HepG2 (cell line): ENCODE results near the gene JADE3. TPM values are rescaled to one million over a fixed set of nuclear protein-coding genes. Genes with fewer than 3 reads are reported as not detected.

Experiments used
- ATAC-seq: fragments of 200-7000 bp; cut with Tn5 transposase; 3 replicates; pipeline ENCODE4 v1.9.1; 2020; ENCODE audit warnings: mild to moderate bottlenecking, moderate library complexity
- BruUV-seq: library from RNA; stranded (reverse); fragments of 400-500 nt; replicated peaks from 2 replicates; lab custom pipeline; 2021; lab: Mats Ljungman, UMichigan
- CTCF ChIA-PET: fragments of 300-600 bp; formaldehyde crosslinking; extraction: SDS; loops from one replicate; lab custom pipeline; 2021; ENCODE audit warnings: low total read pairs, inconsistent platforms, low intra/inter-chr PET ratio; lab: Yijun Ruan, JAX
- POLR2A ChIA-PET: fragments of 350-600 bp; sonication (Branson Sonifier 250); formaldehyde crosslinking; loops from one replicate; lab custom pipeline; 2020; ENCODE audit warnings: antibody characterized with exemption, inconsistent platforms; lab: Yijun Ruan, JAX
- DNase-seq: peaks from one replicate; pipeline ENCODE4 v3.0.0-alpha.2; 2015; ENCODE audit warnings: low spot score
- FAIRE-seq: peaks from 3 replicates; lab custom pipeline; 2011; peaks lifted over from hg19 to GRCh38; lab: Jason Lieb, UNC
- H2AFZ ChIP-seq: one replicate; pipeline ENCODE4 v1.6.1; 2011; ENCODE audit warnings: low read length, inconsistent platforms
- H3K27ac ChIP-seq: fragments of 300-600 bp; 3 replicates; pipeline ENCODE4 v1.8.0; 2011; ENCODE audit warnings: mixed run types, mild to moderate bottlenecking, mixed read lengths, low read length, inconsistent platforms; ENCODE audit not compliant: insufficient read depth; ENCODE audit errors: extremely low read length
- H3K27me3 ChIP-seq, 2 experiments: fragments of 200-600 bp in 1 of 2; 2 replicates in 1 of 2; 3 replicates in 1 of 2; pipeline versions ENCODE4 v1.6.0 to v1.8.0; 2011; ENCODE audit warnings: low read length in 2 of 2, mild to moderate bottlenecking in 2 of 2, moderate library complexity in 2 of 2, inconsistent platforms in 1 of 2; ENCODE audit not compliant: insufficient read depth in 2 of 2, control insufficient read depth in 1 of 2
- H3K36me3 ChIP-seq, 2 experiments: fragments of 200-600 bp in 1 of 2; replicated peaks in 1 of 2; 2 replicates in 1 of 2; 3 replicates in 1 of 2; pipeline versions ENCODE4 v1.5.1 to v1.8.0; 2011; ENCODE audit warnings: low read length in 2 of 2, inconsistent platforms in 1 of 2; ENCODE audit not compliant: insufficient read depth in 2 of 2, control insufficient read depth in 1 of 2
- H3K4me1 ChIP-seq: 2 replicates; pipeline ENCODE4 v1.5.1; 2012; ENCODE audit warnings: low read length, inconsistent platforms; ENCODE audit not compliant: insufficient read depth
- H3K4me2 ChIP-seq: 2 replicates; pipeline ENCODE4 v1.6.0; 2011; ENCODE audit warnings: low read depth, low read length, inconsistent platforms
- H3K4me3 ChIP-seq, 3 experiments: fragments of 200-600 bp in 1 of 3; sonication (generic), shearing (Covaris generic) in 1 of 3; replicated peaks in 1 of 3; 2 replicates each; pipeline ENCODE4 v1.5.1; 2011 to 2016; ENCODE audit warnings: low read length in 3 of 3, inconsistent platforms in 2 of 3, low read depth in 2 of 3, mild to moderate bottlenecking in 2 of 3, control low read depth in 1 of 3, mixed read lengths in 1 of 3; ENCODE audit not compliant: insufficient read depth in 1 of 3
- H3K79me2 ChIP-seq: one replicate; pipeline ENCODE4 v1.6.1; 2011; ENCODE audit warnings: low read length, inconsistent platforms; ENCODE audit not compliant: insufficient read depth
- H3K9ac ChIP-seq: 2 replicates; pipeline ENCODE4 v1.6.0; 2011; ENCODE audit warnings: mild to moderate bottlenecking, low read depth, low read length, inconsistent platforms; ENCODE audit not compliant: insufficient read depth
- H3K9me3 ChIP-seq: 2 replicates; pipeline ENCODE4 v1.5.1; 2012; ENCODE audit warnings: mild to moderate bottlenecking, low read length
- H4K20me1 ChIP-seq: 2 replicates; pipeline ENCODE4 v1.6.0; 2011; ENCODE audit warnings: inconsistent platforms, mild to moderate bottlenecking, low read length, moderate library complexity; ENCODE audit not compliant: insufficient read depth
- ARID4A ChIP-seq: sonication (generic); formaldehyde crosslinking; IDR thresholded peaks from 2 replicates; pipeline ENCODE4 v1.5.0; 2020; ENCODE audit warnings: mild to moderate bottlenecking, missing genetic modification reagents, borderline replicate concordance
- ELF1 ChIP-seq: sonication (generic); formaldehyde crosslinking; IDR thresholded peaks from 2 replicates; pipeline ENCODE4 v1.4.0; 2020; ENCODE audit warnings: missing genetic modification reagents
- MYC ChIP-seq: sonication (generic); formaldehyde crosslinking; IDR thresholded peaks from 2 replicates; pipeline ENCODE4 v1.9.0; 2021; ENCODE audit warnings: missing genetic modification reagents, borderline replicate concordance
- POLR2AphosphoS2 ChIP-seq: IDR thresholded peaks from 2 replicates; pipeline ENCODE4 v1.6.1; 2011; ENCODE audit warnings: low read depth, low read length, improper control_type of control experiment
- SALL1 ChIP-seq: sonication (generic); formaldehyde crosslinking; IDR thresholded peaks from 2 replicates; pipeline ENCODE4 v1.8.0; 2022; ENCODE audit warnings: mild to moderate bottlenecking, missing genetic modification reagents
- TERF1 ChIP-seq: sonication (generic); formaldehyde crosslinking; IDR thresholded peaks from 2 replicates; pipeline ENCODE4 v1.8.0; 2022; ENCODE audit warnings: mild to moderate bottlenecking, missing genetic modification reagents, moderate library complexity
- THAP11 ChIP-seq: IDR thresholded peaks from 2 replicates; pipeline ENCODE4 v1.6.1; 2016; ENCODE audit warnings: missing biosample characterization, missing genetic modification reagents
- ZBTB7B ChIP-seq: sonication (generic); formaldehyde crosslinking; IDR thresholded peaks from 2 replicates; pipeline ENCODE4 v1.4.0; 2020; ENCODE audit warnings: missing genetic modification reagents
- ZMAT5 ChIP-seq: sonication (generic); formaldehyde crosslinking; IDR thresholded peaks from 2 replicates; pipeline ENCODE4 v1.5.0; 2020; ENCODE audit warnings: mild to moderate bottlenecking, low read depth, missing genetic modification reagents, borderline replicate concordance
- ZNF687 ChIP-seq: sonication (generic); formaldehyde crosslinking; IDR thresholded peaks from 2 replicates; pipeline ENCODE4 v1.5.1; 2020; ENCODE audit warnings: mild to moderate bottlenecking, missing genetic modification reagents, moderate library complexity
- ZNF788 ChIP-seq: sonication (generic); formaldehyde crosslinking; IDR thresholded peaks from 2 replicates; pipeline ENCODE4 v1.5.0; 2020; ENCODE audit warnings: mild to moderate bottlenecking, missing genetic modification reagents, borderline replicate concordance
- WGBS: methylation state at CpG from one replicate; pipeline ENCODE4 v1.1.6; 2017; ENCODE audit warnings: low lambda C conversion rate; 5-methylcytosine and 5-hydroxymethylcytosine counted together
- in situ Hi-C: cut with HindIII; loops from 2 replicates; pipeline ENCODE4 v1.10.0; 2017; ENCODE audit warnings: low pct_unique_long_range_greater_than_20kb; ENCODE audit not compliant: extremely low pct_ligation_motif_present
- intact Hi-C: fragments of 100-400 bp; cut with micrococcal nuclease; formaldehyde crosslinking; loops from one replicate; pipeline ENCODE4 v1.10.0; 2022; ENCODE audit not compliant: unreplicated experiment
- polyA plus RNA-seq, 8 experiments: library from polyadenylated mRNA; depleted of rRNA in 3 of 8; stranded (reverse) in 7 of 8; unstranded in 1 of 8; fragments of >200 nt; fragmentation: Illumina TruSeq in 4 of 8; extraction: Trizol in 4 of 8; gene quantifications; 2 replicates each; pipeline versions ENCODE4 v1.2.1 to v1.2.3, GENCODE V29; 2011 to 2016; ENCODE audit warnings: low read depth in 4 of 8, missing spikeins in 1 of 8, mixed read lengths in 1 of 8; ENCODE audit not compliant: insufficient read depth in 1 of 8
- total RNA-seq, 5 experiments: library from RNA; depleted of rRNA; stranded (reverse); fragments of >200 nt; fragmentation: Illumina TruSeq; extraction: Trizol; gene quantifications; 2 replicates each; pipeline ENCODE4 v1.2.3, GENCODE V29; 2016; ENCODE audit warnings: low read depth in 1 of 5

The JADE3 gene
- total and polyA plus RNA-seq, 2 of the 13 experiments (the other 11 are each of a cell fraction or from before 2014, with no cell fraction given) = 7.7 to 7.8 TPM

GRCh38 chrX:46912603-46913491 is 626 bp downstream of the JADE3 start:
- H3K9me3 ChIP-seq = no peaks in the 10 kb centered on the region
- H3K27ac ChIP-seq = peak overlapping the region; percentile 68
- intact Hi-C loops (loop anchor here (1.0 to 2.0 kb wide), 2 partner anchors 39 to 66 kb away; no protein-coding TSS in a partner anchor), in situ Hi-C loops (loop anchor here (5.0 kb wide), 1 partner anchor 179 kb away; no protein-coding TSS in a partner anchor)
- POLR2A ChIA-PET = interaction anchor here (0.6 to 1.4 kb wide), 4 partner anchors 39 to 62 kb away, joined by 3 to 6 read pairs (median 4); no protein-coding TSS in a partner anchor
- no peaks in the 10 kb centered on the region for H3K36me3 ChIP-seq
- H3K4me2 ChIP-seq = peak overlapping the region; percentile 76
- no peak overlapping the region for H2AFZ ChIP-seq
- 0% methylated on average over 3 of the region's 109 CpGs for WGBS
- DNase-seq (peak; percentile 39), ATAC-seq (peak; percentile 84), FAIRE-seq (no peak)
- peaks cover 45% of the 10 kb centered on the region for H3K4me1 ChIP-seq
- peak overlapping the region; percentile 75 for H3K9ac ChIP-seq
- peaks cover 43% of the 10 kb centered on the region for H3K79me2 ChIP-seq
- no TSS peak for BruUV-seq
- H3K4me3 ChIP-seq = peak overlapping the region; percentile 69 to 76 (median 75)
- H3K27me3 ChIP-seq = no peaks in the 10 kb centered on the region
- H4K20me1 ChIP-seq = peaks cover 3% of the 10 kb centered on the region
- CTCF ChIA-PET = interaction anchor here (0.7 to 1.6 kb wide), 2 partner anchors 9 to 66 kb away, joined by 3 to 4 read pairs; no protein-coding TSS in a partner anchor
- TF ChIP-seq ELF1 (CRISPR knock-in tag) (no peak), TERF1 (no peak), ZNF687 (CRISPR knock-in tag) (peak; percentile 62), THAP11 (0 out of 2 replicates have a peak, but pooled peaks have one; percentile 18), MYC (CRISPR knock-in tag) (peak; percentile 48; the same call in 1 of the 2 replicates), SALL1 (CRISPR knock-in tag) (peak; percentile 67), ZMAT5 (no peak), POLR2AphosphoS2 (no peak), ARID4A (CRISPR knock-in tag) (peak; percentile 51; the same call in 1 of the 2 replicates), ZNF788 (CRISPR knock-in tag) (0 out of 2 replicates have a peak, but pooled peaks have one; percentile 25), ZBTB7B (CRISPR knock-in tag) (0 out of 2 replicates have a peak, but pooled peaks have one; percentile 39)
